GM18499 (cell line): ENCODE data around the gene MAN1C1.

Experiments used
- ATAC-seq: cut with Tn5 transposase; IDR thresholded peaks from one replicate; pipeline ENCODE4 v1.9.1; 2021; ENCODE audit warnings: moderate number of reproducible peaks; ENCODE audit not compliant: insufficient read depth, unreplicated experiment

MAN1C1 gene

GRCh38 chr1:25819491-25820246 is 203.1 kb downstream of the MAN1C1 start, which contains the start of gene MTFR1L:
TSS of gene MTFR1L (plus strand) at chr1:25819954. CDS start at chr1:25823105, 3,151 bp downstream.
- peak; percentile 62 for ATAC-seq

DNA sequence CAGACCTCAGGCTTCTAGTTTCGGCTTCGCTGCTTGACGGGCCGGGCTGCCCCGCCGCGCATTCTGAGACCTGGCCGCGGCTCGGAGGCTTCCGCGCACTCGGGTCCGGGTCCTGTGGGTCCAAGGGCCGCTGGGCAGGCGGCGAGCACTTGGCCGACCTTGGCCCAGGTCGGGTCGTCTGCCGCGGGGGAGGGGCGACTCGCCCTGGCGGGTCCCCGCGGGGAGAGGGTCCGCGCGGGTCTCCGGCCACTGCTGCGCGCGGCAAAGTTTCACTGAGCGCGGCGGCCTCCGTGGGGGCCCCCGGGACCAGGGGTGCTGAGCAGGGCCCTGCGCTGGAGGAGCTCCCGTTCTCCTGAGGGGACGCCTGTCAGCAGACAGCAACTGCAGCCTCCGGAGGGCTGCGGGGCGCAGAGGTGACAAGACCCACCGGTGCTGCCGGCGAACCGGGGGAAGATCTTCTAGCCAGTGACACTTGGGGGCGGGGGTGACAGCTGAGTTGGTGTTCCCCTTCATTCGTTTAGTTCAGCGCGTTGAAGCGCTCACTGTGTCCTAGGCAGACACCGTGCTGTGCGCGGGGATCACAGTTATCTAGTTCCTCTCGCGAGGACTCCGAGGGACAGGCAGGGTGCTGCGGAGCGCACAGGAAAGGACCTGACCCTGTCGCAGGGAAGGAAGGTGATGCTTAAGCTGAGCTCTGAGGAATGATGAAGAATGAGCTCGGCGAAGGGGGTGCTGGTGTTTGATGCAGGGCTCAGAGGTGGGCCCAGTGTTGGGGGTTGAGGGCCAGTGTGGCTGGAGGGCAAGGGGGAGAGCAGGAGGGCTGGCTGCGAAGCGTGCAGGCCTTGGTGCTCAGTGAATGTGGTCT is 203.9 kb downstream of the MAN1C1 start:
- no peak for ATAC-seq

DNA sequence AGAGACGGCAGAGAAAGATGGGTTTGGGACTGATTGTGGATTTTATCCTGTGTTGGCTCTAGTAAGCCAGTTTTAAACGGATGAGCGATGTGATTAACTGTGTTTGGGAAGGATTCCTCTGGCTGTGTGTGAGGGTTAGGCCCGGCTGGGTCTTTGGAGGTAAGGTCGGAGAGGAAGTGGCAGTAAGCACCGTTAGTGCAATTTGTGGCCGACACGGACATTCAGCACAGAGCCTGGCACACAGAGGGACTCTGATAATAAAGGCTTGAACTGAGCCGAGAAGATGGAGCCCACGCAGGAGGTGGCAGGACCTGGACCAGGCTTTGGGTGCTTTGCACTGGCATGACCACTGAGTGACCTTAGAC is 204.5 kb downstream of the MAN1C1 start:
- no peak for ATAC-seq

DNA sequence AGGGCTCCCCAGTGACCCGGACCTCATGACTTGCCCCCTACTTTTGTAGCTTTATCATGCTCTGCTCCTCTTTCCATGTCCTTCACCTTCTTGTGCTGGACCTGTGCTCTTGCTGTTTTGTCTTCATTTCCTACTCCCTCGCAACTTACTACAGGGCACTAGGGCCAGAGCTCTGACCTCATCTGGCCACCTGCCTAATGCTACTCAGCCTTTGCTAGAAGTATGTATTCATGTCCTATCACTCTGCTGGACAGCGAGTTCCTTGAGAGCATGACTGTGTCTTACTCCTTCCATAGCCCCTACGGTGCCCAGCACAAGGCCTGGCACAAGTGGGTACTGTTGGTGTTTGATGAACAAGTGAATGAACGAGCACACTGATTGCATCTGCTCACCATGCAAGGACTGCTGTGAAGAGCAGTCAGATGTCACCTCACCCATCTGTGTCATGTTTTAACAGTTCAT is 205.1 kb downstream of the MAN1C1 start:
- no peak for ATAC-seq

DNA sequence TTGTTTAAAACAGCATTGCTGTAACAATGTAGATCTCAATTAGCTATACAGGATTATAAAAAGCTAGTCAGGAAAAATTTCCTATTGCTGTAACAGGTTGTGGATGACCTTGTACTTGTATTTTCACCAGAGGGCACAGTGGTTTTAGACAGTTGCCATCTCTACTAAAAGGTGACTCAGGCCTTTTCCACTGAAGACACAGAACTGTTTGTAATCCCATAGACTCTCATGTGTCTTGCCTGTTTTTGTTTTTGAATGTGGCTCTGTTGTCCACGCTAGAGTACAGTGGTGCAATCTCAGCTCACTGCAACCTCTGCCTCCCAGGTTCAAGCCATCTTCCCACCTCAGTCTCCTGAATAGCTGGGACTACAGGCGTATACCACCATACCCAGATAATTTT is 209.0 kb downstream of the MAN1C1 start:
- ATAC-seq = no peak

DNA sequence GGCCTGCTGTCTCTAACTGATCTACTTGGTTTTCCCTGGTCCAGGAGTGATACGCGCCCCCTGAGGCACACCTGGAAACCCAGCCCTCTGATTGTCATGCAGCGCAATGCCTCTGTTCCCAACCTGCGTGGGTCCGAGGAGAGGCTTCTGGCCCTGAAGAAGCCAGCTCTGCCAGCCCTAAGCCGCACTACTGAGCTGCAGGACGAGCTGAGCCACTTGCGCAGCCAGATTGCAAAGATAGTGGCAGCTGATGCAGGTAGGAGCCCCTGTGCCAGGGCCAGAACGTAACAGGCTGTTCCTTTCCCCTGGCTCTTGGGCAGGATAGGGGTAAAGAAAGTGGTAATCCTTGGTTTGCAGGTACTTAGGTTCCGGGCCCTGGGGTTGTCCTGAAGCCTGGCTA is 210.0 kb downstream of the MAN1C1 start:
- ATAC-seq = no peak

DNA sequence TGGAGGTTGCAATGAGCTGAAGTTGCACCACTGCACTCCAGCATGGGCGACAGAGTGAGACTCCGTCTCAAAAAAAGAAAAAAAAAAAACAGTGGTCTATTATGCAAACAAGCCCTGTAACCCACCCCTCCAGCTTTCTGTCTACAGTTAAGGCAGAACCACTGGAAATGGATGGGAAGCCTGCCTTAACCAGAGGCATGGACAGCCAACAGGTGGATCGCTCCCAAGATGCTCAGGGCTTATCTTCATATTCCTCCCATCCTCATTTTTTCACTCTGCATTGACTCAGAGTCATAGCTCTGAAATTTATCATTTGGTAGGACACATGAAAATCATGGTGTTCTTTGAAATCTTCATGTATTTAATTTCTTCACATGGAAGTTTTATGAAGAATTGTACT is 211.9 kb downstream of the MAN1C1 start:
- ATAC-seq = no peak

- ATAC-seq = no peak
These were observed 212.5 kb downstream of the MAN1C1 start for GRCh38 chr1:25829046-25829445.

DNA sequence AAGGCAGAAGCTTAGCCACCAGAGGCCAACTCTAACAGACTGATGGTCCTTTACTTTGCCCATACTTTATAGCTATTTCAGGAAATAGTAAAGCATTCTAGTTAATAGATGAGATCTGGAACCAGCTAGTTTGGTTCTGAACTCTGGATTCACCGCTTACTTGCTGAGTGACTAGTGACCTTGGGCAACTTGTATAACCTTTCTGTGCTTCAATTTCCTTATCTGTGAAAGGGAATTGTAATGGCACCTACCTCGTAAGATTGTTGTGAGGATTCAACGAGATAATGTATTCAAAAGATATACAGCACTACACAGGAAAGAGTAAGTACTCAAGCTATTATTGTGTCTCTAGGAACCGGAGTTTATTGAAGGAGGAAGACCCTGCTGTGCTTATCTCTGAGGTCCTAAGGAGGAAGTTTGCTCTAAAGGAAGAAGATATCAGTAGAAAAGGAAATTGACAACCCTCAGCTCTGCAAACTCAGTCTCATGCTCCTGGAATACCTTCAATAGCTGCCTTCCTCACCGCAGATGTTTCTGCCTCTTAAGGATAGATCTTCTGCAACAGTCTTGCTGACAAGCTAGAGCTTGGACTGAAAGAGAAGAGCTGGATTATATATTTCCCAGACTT is 215.1 kb downstream of the MAN1C1 start:
- no peak for ATAC-seq

DNA sequence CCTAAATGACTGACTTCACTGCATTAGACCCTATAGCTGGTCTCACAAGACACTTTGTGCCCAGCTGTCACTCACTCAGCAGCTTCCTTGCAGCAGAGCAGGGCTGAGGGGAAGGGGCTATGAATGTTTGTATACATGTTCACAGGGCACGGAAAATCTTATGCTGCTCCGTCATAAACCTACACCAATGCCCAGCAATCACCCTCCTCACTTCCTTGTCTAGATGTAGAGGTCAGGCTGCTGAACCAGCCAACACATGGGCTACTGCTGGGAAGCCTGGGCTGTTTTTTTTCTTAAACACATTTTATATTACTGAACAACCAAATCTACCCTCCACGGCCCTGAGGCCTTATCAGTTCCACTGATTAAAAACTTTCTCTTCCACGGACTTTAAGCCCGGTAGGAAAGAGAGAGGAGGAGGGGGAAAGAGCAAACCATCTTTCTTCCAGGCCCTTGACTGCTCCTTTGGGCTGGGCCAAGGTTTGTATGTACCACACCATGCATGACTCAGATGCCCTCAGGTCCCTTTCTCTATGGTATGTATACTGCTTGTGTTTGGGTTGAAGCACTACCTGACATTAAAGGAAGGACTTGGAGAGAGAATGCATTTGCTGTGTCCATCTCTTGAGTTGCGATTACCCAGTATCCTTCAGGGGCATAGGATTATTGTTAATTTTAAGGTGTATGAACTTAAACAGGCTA is 215.9 kb downstream of the MAN1C1 start:
- no peak for ATAC-seq

DNA sequence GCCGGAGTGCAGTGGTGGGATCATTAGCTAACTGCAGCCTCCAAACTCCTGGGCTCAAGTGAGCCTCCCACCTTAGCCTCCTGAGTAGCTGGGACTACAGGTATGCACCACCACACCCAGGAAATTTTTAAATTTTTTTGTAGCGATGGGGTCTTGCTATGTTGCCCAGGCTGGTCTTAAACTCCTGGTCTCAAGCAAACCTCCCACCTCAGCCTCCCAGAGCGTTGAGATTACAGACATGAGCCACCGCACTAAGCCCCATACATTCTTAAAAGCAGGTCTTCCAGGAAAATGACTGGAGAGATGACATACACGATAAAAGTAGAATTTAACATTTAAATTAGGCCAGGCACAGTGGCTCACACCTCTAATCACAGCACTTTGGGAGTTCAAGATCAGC is 216.6 kb downstream of the MAN1C1 start:
- no peak for ATAC-seq
